ENCODE results near the gene SARDH.

The SARDH gene

GRCh38 chr9:133653638-133654037 lies 84.5 kb downstream of the SARDH start:
- DNase-seq (ENCODE audit: extremely low read depth in 1 of 2, low read depth in 1 of 2), result no peak

- DNase-seq (ENCODE audit: extremely low read depth in 1 of 2, low read depth in 1 of 2), result no peak
Observed at GRCh38 chr9:133650026-133650425, 88.1 kb downstream of the SARDH start.

- no peak for DNase-seq (ENCODE audit: extremely low read depth in 1 of 2, low read depth in 1 of 2)
Observed at GRCh38 chr9:133649194-133649593, 89.0 kb downstream of the SARDH start.

- no peak for DNase-seq (ENCODE audit: extremely low read depth in 1 of 2, low read depth in 1 of 2)
Observed at GRCh38 chr9:133647765-133648469, 90.2 kb downstream of the SARDH start.

- DNase-seq (ENCODE audit: extremely low read depth in 1 of 2, low read depth in 1 of 2), result no peak
Observed at GRCh38 chr9:133647148-133647547, 91.0 kb downstream of the SARDH start.

- no peak for DNase-seq (ENCODE audit: extremely low read depth in 1 of 2, low read depth in 1 of 2)
Observed at GRCh38 chr9:133645021-133645765, 93.0 kb downstream of the SARDH start.

GRCh38 chr9:133643978-133644760 lies 94.0 kb downstream of the SARDH start:
- no peak for DNase-seq (ENCODE audit: extremely low read depth in 1 of 2, low read depth in 1 of 2)

GRCh38 chr9:133643362-133643755 lies 94.8 kb downstream of the SARDH start:
- no peak for DNase-seq (ENCODE audit: extremely low read depth in 1 of 2, low read depth in 1 of 2)

GRCh38 chr9:133642708-133643361 lies 95.3 kb downstream of the SARDH start:
- DNase-seq (ENCODE audit: extremely low read depth in 1 of 2, low read depth in 1 of 2), result no peak

- no peak for DNase-seq (ENCODE audit: extremely low read depth in 1 of 2, low read depth in 1 of 2)
Observed at GRCh38 chr9:133641861-133642595, 96.1 kb downstream of the SARDH start.

GRCh38 chr9:133641396-133641655 lies 96.8 kb downstream of the SARDH start:
- DNase-seq (ENCODE audit: extremely low read depth in 1 of 2, low read depth in 1 of 2), result no peak

- DNase-seq (ENCODE audit: extremely low read depth in 1 of 2, low read depth in 1 of 2), result no peak
Observed at GRCh38 chr9:133640580-133641395, 97.4 kb downstream of the SARDH start.

- no peak for DNase-seq (ENCODE audit: extremely low read depth in 1 of 2, low read depth in 1 of 2)
Observed at GRCh38 chr9:133640160-133640559, 98.0 kb downstream of the SARDH start.

- DNase-seq (ENCODE audit: extremely low read depth in 1 of 2, low read depth in 1 of 2), result no peak
Observed at GRCh38 chr9:133639613-133640012, 98.5 kb downstream of the SARDH start.

- DNase-seq (ENCODE audit: extremely low read depth in 1 of 2, low read depth in 1 of 2), result no peak
Observed at GRCh38 chr9:133638711-133639110, 99.4 kb downstream of the SARDH start.

GRCh38 chr9:133638076-133638475 lies 100.1 kb downstream of the SARDH start:
- DNase-seq (ENCODE audit: extremely low read depth in 1 of 2, low read depth in 1 of 2), result no peak

GRCh38 chr9:133637451-133638055 lies 100.6 kb downstream of the SARDH start:
- no peak for DNase-seq (ENCODE audit: extremely low read depth in 1 of 2, low read depth in 1 of 2)

- DNase-seq (ENCODE audit: extremely low read depth in 1 of 2, low read depth in 1 of 2), result no peak
Observed at GRCh38 chr9:133636902-133637301, 101.2 kb downstream of the SARDH start.
